PC-3 (cell line): Measurements from ENCODE around the gene VSIG2. TPM values are rescaled to one million over a fixed set of nuclear protein-coding genes. Genes with fewer than 3 reads are reported as not detected.

Experiments
- ATAC-seq: fragments of 200-7000 bp; cut with Tn5 transposase; 2 replicates; pipeline ENCODE4 v1.9.1; 2020; ENCODE audit warnings: mild to moderate bottlenecking, moderate library complexity
- BruUV-seq: library from RNA; stranded (reverse); fragments of 400-500 nt; replicated peaks from 2 replicates; lab custom pipeline; 2021; lab: Mats Ljungman, UMichigan
- CTCF ChIA-PET: fragments of 300-600 bp; sonication (Branson Sonifier 250); formaldehyde crosslinking; loops from one replicate; lab custom pipeline; 2022; ENCODE audit warnings: antibody characterized with exemption; lab: Charles Lee
- POLR2A ChIA-PET: fragments of 300-600 bp; sonication (Branson Sonifier 250); formaldehyde crosslinking; loops from one replicate; lab custom pipeline; 2022; ENCODE audit warnings: antibody characterized with exemption; ENCODE audit not compliant: unreplicated experiment; lab: Charles Lee
- DNase-seq: peaks from one replicate; pipeline ENCODE4 v3.0.0-alpha.2; 2015
- H2AFZ ChIP-seq: fragments of 300-600 bp; sonication (generic); 2 replicates; pipeline ENCODE4 v1.6.0; 2016; ENCODE audit warnings: antibody characterized with exemption, low read length
- H3F3A ChIP-seq: fragments of 300-600 bp; sonication (generic); one replicate; pipeline ENCODE4 v1.6.0; 2017; ENCODE audit warnings: antibody characterized with exemption, low read length, control low read depth, mild to moderate bottlenecking; ENCODE audit not compliant: unreplicated experiment
- H3K27ac ChIP-seq: fragments of 300-600 bp; sonication (generic); 2 replicates; pipeline ENCODE4 v1.5.1; 2016; ENCODE audit warnings: mild to moderate bottlenecking, low read length
- H3K27me3 ChIP-seq: fragments of 300-600 bp; sonication (generic); 2 replicates; pipeline ENCODE4 v1.6.1; 2016; ENCODE audit warnings: low read length, mixed read lengths
- H3K36me3 ChIP-seq: fragments of 300-600 bp; sonication (generic); 2 replicates; pipeline ENCODE4 v1.6.1; 2016; ENCODE audit warnings: low read depth, mixed run types, low read length, mixed read lengths
- H3K4me1 ChIP-seq: fragments of 300-600 bp; sonication (generic); 2 replicates; pipeline ENCODE4 v1.5.1; 2016; ENCODE audit warnings: low read length; ENCODE audit not compliant: insufficient read depth
- H3K4me2 ChIP-seq: fragments of 300-600 bp; sonication (generic); 2 replicates; pipeline ENCODE4 v1.6.0; 2016; ENCODE audit warnings: low read length
- H3K4me3 ChIP-seq: fragments of 300-600 bp; sonication (generic); 2 replicates; pipeline ENCODE4 v1.5.1; 2016; ENCODE audit warnings: mild to moderate bottlenecking, low read length, mixed read lengths
- H3K79me2 ChIP-seq: fragments of 300-600 bp; sonication (generic); 2 replicates; pipeline ENCODE4 v1.6.1; 2017; ENCODE audit warnings: low read length, mixed read lengths
- H3K9ac ChIP-seq: fragments of 300-600 bp; sonication (generic); 2 replicates; pipeline ENCODE4 v1.6.0; 2016; ENCODE audit warnings: mild to moderate bottlenecking, low read length
- H3K9me2 ChIP-seq: fragments of 300-600 bp; sonication (generic); replicated peaks from 2 replicates; pipeline ENCODE4 v1.6.1; 2016; ENCODE audit warnings: mixed run types, low read length, mixed read lengths
- H3K9me3 ChIP-seq: fragments of 300-600 bp; sonication (generic); 2 replicates; pipeline ENCODE4 v1.6.1; 2016; ENCODE audit warnings: low read length, mixed read lengths
- H4K20me1 ChIP-seq: fragments of 300-600 bp; sonication (generic); 2 replicates; pipeline ENCODE4 v1.6.1; 2016; ENCODE audit warnings: low read length, mixed read lengths
- CTCF ChIP-seq: fragments of 300-600 bp; sonication (generic); conservative IDR thresholded peaks from 2 replicates; pipeline ENCODE4 v1.5.1; 2017; ENCODE audit warnings: antibody characterized with exemption, low read depth, mild to moderate bottlenecking, low read length
- EZH2 ChIP-seq: fragments of 300-600 bp; sonication (generic); IDR thresholded peaks from one replicate; pipeline ENCODE4 v1.6.1; 2017; ENCODE audit warnings: antibody characterized with exemption, mild to moderate bottlenecking, low read length; ENCODE audit not compliant: unreplicated experiment
- EZH2phosphoT487 ChIP-seq: fragments of 300-600 bp; sonication (generic); IDR thresholded peaks from 2 replicates; pipeline ENCODE4 v1.6.1; 2018; ENCODE audit warnings: mild to moderate bottlenecking, antibody characterized with exemption, low read length, borderline replicate concordance
- intact Hi-C: fragments of 100-400 bp; cut with micrococcal nuclease; formaldehyde crosslinking; loops from 2 replicates; pipeline ENCODE4 v1.9.0; 2023
- total RNA-seq: library from RNA; depleted of rRNA; stranded (reverse); fragments of >200 nt; gene quantifications from 2 replicates; pipeline ENCODE4 v1.2.3, GENCODE V29; 2014

Gene VSIG2
- total RNA-seq, 1 experiment from 2014 or later: not detected

GRCh38 chr11:124717421-124717785 is 34.7 kb downstream of the VSIG2 start:
- peak overlapping the region; percentile 98 for H3K4me2 ChIP-seq
- H2AFZ ChIP-seq: peak overlapping the region; percentile 92
- H3K36me3 ChIP-seq: no peaks in the 10 kb centered on the region
- intact Hi-C loops: no loop called here
- H3K4me3 ChIP-seq: peak overlapping the region; percentile 72
- ATAC-seq (peak; percentile 19), DNase-seq (peak; percentile 11)
- BruUV-seq: no TSS peak
- no peak for TF ChIP-seq EZH2
- no peak for TF ChIP-seq EZH2phosphoT487
- no peak for TF ChIP-seq CTCF
- ChIA-PET CTCF (no interaction called here), POLR2A (no interaction called here)
- peaks cover 9% of the 10 kb centered on the region for H3K4me1 ChIP-seq
- no peaks in the 10 kb centered on the region for H3K9me3 ChIP-seq
- H3K79me2 ChIP-seq: no peaks in the 10 kb centered on the region
- H3K27me3 ChIP-seq: peaks cover 3% of the 10 kb centered on the region; the same call in 1 of the 2 replicates
- no peaks in the 10 kb centered on the region for H3K9me2 ChIP-seq
- no peak overlapping the region for H3K27ac ChIP-seq
- no peaks in the 10 kb centered on the region for H4K20me1 ChIP-seq
- no peak overlapping the region for H3K9ac ChIP-seq
- no peaks in the 10 kb centered on the region for H3F3A ChIP-seq

- no peak overlapping the region for H2AFZ ChIP-seq
These were observed 35.5 kb downstream of the VSIG2 start for GRCh38 chr11:124716591-124716990.

More at GRCh38 chr11:124716591-124716990, 35.5 kb downstream of the VSIG2 start:
- Histone ChIP-seq H3K79me2 (no peaks in the 10 kb centered on the region), H3K9me2 (no peaks in the 10 kb centered on the region), H4K20me1 (no peaks in the 10 kb centered on the region), H3K9ac (no peak overlapping the region), H3K4me3 (no peak overlapping the region), H3K4me1 (peaks cover 9% of the 10 kb centered on the region), H3K27me3 (peaks cover 3% of the 10 kb centered on the region; the same call in 1 of the 2 replicates), H3K9me3 (no peaks in the 10 kb centered on the region), H3K36me3 (no peaks in the 10 kb centered on the region), H3K4me2 (no peak overlapping the region), H3K27ac (no peak overlapping the region), H3F3A (no peaks in the 10 kb centered on the region)
- TF ChIP-seq EZH2phosphoT487 (no peak), CTCF (no peak), EZH2 (no peak)
- ChIA-PET POLR2A (no interaction called here), CTCF (no interaction called here)
- BruUV-seq: no TSS peak
- intact Hi-C loops: no loop called here
- ATAC-seq (no peak), DNase-seq (peak; percentile 30)
